Lower leg skin (tissue), 4 donors: ENCODE measurements around the gene HHIPL1. TPM values are rescaled to one million over a fixed set of nuclear protein-coding genes. Genes with fewer than 3 reads are reported as not detected.
A peak's percentile ranks its signal among the peaks of the same experiment; 100 is the strongest.

Experiments used
- DNase-seq, 2 donors: peaks; one replicate each; pipeline ENCODE4 v3.0.0-alpha.2; 2019; ENCODE audit warnings: low spot score in 2 of 2
- H3K4me3 ChIP-seq: fragments of 200-600 bp; sonication (generic); 2 replicates; pipeline ENCODE4 v1.5.1; 2017; ENCODE audit warnings: mild to moderate bottlenecking, low read depth; ENCODE audit not compliant: poor library complexity, severe bottlenecking
- POLR2A ChIP-seq, 2 donors: fragments of 450-650 bp; IDR thresholded peaks; one replicate each; pipeline ENCODE4 v1.6.1; 2016 to 2017; ENCODE audit warnings: antibody characterized with exemption in 2 of 2, mild to moderate bottlenecking in 1 of 2, moderate library complexity in 1 of 2
- WGBS, 2 donors: methylation state at CpG; one replicate each; pipeline ENCODE4 v1.1.5; 2018; 5-methylcytosine and 5-hydroxymethylcytosine counted together
- intact Hi-C: fragments of 100-400 bp; cut with DNase I; formaldehyde crosslinking; loops from one replicate; pipeline ENCODE4 v1.15.0; 2023; ENCODE audit warnings: low total_unique reads
- total RNA-seq, 4 donors: library from RNA; depleted of rRNA; stranded (reverse); fragments of >200 nt; gene quantifications; one replicate each; pipeline ENCODE4 v1.1.0, GENCODE V29; 2016
- TF ChIP-seq, protein P1 (sequence below), 3 donors: fragments of 450-650 bp; IDR thresholded peaks; one replicate each; pipeline ENCODE4 v1.5.1; 2016; ENCODE audit warnings: antibody characterized with exemption in 3 of 3, mild to moderate bottlenecking in 3 of 3, moderate library complexity in 2 of 3

The HHIPL1 gene
- total RNA-seq, 4 donors from 2014 or later, result 0.59 to 2.4 (median 0.92) TPM

DNA sequence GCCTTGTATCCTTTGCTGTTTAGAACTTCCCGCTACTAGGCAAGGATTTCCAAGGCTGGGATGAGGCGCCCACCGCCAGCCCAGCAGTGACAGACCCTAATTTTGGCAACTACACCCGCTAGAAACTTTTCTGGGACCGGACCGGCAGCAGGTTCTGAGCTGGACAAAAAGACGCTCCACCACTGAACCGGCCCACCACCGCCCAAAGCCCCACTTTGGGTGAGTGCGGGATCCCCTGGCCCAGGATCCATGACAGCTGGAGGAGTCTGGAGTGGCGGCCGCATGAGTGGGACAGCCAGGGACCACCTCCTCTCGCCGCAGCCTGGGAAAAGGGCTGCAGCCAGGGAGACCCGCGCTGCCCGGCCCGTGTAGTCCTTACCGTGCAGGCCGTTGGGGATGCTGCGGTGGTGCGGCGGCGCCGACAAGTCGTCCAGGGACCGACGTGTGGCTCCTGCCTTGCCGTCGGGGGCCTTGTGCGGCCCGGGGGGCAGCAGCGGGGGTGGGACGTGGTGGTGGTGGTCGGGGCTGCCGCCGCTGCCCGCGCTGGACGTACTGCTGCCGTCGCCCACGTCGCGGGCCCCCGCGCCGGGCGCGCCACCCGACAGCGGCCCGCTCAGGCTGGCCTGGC lies 42.0 kb upstream of the HHIPL1 start:
- intact Hi-C loops, result no loop called here
- no peak for TF ChIP-seq POLR2A (IDR thresholded peaks at IDR 0.05)
- TF ChIP-seq, protein P1, sequence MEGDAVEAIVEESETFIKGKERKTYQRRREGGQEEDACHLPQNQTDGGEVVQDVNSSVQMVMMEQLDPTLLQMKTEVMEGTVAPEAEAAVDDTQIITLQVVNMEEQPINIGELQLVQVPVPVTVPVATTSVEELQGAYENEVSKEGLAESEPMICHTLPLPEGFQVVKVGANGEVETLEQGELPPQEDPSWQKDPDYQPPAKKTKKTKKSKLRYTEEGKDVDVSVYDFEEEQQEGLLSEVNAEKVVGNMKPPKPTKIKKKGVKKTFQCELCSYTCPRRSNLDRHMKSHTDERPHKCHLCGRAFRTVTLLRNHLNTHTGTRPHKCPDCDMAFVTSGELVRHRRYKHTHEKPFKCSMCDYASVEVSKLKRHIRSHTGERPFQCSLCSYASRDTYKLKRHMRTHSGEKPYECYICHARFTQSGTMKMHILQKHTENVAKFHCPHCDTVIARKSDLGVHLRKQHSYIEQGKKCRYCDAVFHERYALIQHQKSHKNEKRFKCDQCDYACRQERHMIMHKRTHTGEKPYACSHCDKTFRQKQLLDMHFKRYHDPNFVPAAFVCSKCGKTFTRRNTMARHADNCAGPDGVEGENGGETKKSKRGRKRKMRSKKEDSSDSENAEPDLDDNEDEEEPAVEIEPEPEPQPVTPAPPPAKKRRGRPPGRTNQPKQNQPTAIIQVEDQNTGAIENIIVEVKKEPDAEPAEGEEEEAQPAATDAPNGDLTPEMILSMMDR (IDR thresholded peaks at IDR 0.05), result no peak
- 38 to 66% methylated on average over 10 to 18 of the region's 53 CpGs for WGBS, 2 donors
- DNase-seq, result no peak
- H3K4me3 ChIP-seq, result no peak overlapping the region

DNA sequence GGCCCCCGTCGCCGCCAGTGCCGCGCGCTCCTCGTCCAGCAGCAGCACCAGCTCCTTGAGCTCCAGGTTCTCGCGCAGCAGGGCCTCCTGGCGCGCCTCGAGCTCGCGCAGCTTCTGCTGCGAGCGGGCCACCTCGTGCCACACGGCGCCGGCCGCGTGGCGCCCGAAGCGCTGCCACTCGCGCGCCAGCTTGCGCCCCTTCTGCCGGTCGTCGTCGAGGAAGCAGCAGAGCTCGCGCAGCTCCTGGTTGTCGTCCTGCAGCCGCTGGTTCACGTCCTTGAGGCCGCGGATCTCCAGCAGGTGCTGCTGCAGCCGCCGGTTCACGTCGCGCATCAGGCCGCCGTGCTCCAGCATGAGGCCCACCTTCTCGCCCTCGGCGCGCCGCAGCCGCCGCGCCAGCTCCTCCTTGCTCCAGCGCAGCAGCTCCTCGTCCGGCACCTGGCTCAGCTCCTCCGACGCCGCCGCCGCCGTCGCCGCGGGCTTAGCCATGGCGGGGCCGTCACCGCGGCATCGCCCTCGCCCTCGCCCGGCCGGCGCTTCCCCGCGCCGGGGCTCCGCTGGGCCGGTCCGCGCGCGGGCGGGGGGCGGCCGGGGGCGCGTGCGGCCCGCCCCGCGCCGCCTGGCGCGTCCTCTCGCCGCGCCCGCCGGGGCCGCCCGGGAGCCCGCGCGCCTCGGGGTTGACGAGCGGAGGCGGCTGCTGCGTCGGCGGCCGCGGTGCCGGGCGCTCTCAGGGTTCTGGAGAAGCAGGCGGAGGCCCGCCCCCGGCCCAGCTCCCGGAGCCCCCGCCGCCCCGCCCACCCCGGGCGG lies 41.3 kb upstream of the HHIPL1 start, which contains the start of gene CCDC85C:
Gene CCDC85C, minus strand, starts transcription at position 737 of the 807 bp plus-strand sequence. Its CDS starts 248 bp downstream, at position 489.
- no peak for DNase-seq
- 1 to 10% methylated on average over 32 to 41 of the region's 128 CpGs for WGBS, 2 donors
- no peak for TF ChIP-seq POLR2A (IDR thresholded peaks at IDR 0.05)
- TF ChIP-seq, protein P1 (IDR thresholded peaks at IDR 0.05), result no peak
- intact Hi-C loops, result no loop called here
- peak within 1 kb of the TSS; percentile 66 for H3K4me3 ChIP-seq

DNA sequence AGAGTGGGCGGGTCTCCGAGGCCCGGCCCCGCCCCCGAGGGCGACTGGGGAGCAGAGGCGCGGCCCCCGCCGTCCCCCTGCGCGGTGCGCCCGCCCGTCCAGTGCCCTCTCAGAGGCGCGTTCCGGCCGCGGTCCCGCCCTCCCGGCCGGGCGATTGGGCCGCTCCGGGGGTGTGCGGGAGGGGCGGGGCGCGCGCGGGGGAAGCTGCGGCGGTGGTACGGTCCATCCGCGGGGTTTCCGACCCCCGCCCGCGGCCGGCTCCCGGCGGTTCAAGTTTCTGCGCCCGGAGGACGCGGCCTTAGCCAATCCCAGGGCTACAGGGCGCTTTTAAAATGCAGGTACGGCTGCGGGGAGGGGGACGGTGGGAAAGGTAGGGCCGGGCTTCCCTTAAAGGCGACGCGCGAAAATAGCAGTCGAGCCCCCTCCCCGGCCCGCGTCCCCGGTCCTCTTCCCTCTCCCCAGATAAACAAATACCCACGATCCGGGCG lies 40.6 kb upstream of the HHIPL1 start:
- 1% methylated on average over 15 to 53 of the region's 65 CpGs for WGBS, 2 donors
- H3K4me3 ChIP-seq, result peak overlapping the region; percentile 66
- no peak for TF ChIP-seq POLR2A (IDR thresholded peaks at IDR 0.05)
- peak; percentile 84 to 98 for DNase-seq
- intact Hi-C loops, result no loop called here

DNA sequence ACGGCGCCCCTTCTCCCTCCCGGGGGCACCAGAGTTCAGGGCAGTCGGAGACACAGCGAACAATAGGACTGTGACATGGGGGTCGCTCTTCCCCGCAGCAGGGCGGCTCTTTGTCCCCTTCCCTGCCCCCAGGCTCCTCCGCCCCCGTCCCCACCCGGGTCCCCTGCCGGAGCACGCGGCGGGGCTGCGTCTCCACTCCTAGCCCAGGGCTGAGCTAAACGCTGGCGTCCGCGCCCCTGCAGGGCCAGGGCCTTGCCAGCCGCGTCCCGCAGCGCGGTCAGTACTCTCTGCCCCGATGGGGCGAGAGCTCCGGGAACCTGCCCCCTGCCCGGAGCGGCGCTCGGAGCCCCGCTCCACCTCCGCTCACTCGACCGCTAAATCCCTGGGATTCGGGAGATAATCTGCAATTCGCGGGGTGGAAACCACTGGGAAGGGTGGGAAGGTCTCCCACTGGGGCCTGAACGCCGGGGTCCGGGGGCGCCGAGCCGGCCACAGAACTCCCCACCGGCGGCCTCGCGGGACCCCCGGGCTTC lies 40.1 kb upstream of the HHIPL1 start:
- intact Hi-C loops, result no loop called here

DNA sequence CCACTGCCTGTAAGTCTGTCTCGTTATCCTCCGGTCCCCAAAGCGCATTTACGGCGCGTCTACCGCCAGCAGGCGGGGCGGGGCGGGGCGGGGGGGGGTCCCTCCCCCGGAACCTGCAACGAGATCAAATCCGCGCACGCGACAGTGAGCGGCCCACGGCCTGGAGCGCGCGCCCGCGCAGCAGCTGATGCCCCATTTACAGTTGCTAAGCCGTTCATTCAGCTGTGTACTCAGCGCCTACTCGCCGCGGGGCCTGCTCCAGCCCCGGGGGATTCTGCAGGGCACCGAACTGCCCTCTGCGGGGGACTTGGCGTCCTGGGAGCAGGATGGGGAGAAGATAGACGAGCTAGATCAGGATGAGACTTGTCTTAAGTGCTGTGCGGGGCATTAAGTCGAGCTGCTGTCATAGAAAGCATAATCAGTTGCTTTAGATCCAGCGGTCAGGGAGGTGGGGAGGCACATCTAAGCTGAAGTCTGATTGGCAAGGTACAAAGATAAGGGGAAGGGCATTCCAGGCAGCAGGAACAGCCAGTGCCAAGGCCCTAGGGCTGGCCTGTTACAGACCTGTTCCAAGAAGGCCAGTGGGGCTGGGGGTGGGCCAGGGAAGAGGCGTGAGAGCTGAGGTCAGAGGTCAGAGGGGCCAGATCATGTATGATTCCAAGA lies 39.5 kb upstream of the HHIPL1 start:
- DNase-seq, result peak in 1 of 2 donors; percentile 36
- peak overlapping the region; percentile 66 for H3K4me3 ChIP-seq
- WGBS, 2 donors, result 9% methylated on average over 9 to 15 of the region's 38 CpGs
- intact Hi-C loops, result no loop called here
- TF ChIP-seq, protein P1 (IDR thresholded peaks at IDR 0.05), result no peak
- no peak for TF ChIP-seq POLR2A (IDR thresholded peaks at IDR 0.05)

More for the DNA sequence above, 40.1 kb upstream of the HHIPL1 start:
- DNase-seq, result no peak
- no peak for TF ChIP-seq POLR2A (IDR thresholded peaks at IDR 0.05)
- TF ChIP-seq, protein P1 (IDR thresholded peaks at IDR 0.05), result no peak
- H3K4me3 ChIP-seq, result peak overlapping the region; percentile 66
- 1% methylated on average over 35 to 39 of the region's 50 CpGs for WGBS, 2 donors
